Thyroid gland (tissue), 4 donors: ENCODE results near the gene PARD6A.

Experiments used
- CTCF ChIP-seq, 6 experiments: fragments of 200-600 bp in 3 of 6; fragments of 450-650 bp in 3 of 6; sonication (generic) in 3 of 6; IDR thresholded peaks; one replicate each; pipeline ENCODE4 v1.5.1; 2016 to 2019; ENCODE audit warnings: antibody characterized with exemption in 6 of 6, mild to moderate bottlenecking in 2 of 6, inconsistent platforms in 1 of 6, moderate library complexity in 1 of 6
- POLR2A ChIP-seq, 2 donors: fragments of 450-650 bp; IDR thresholded peaks; one replicate each; pipeline ENCODE4 v1.6.1; 2017; ENCODE audit warnings: antibody characterized with exemption in 2 of 2, mild to moderate bottlenecking in 2 of 2, moderate library complexity in 1 of 2

- TF ChIP-seq CTCF (IDR thresholded peaks at IDR 0.05) (no peak), POLR2A (IDR thresholded peaks at IDR 0.05) (no peak)
These were observed 42.9 kb downstream of the PARD6A start for GRCh38 chr16:67703626-67704025.
